CD4-positive, alpha-beta T cell treated with Interleukin-6 at 100 ng/mL for 8 hours (primary cell): ENCODE results near the gene IMP3.
"Not testable (repeated sequence)": the region's sequence is repeated elsewhere in the genome, so short reads cannot be mapped to it uniquely, and the experiment has no call there.

Experiments used
- DNase-seq: peaks from one replicate; pipeline ENCODE4 v3.0.0-alpha.2; 2020; ENCODE audit warnings: mixed read lengths, low spot score

The IMP3 gene, protein sequence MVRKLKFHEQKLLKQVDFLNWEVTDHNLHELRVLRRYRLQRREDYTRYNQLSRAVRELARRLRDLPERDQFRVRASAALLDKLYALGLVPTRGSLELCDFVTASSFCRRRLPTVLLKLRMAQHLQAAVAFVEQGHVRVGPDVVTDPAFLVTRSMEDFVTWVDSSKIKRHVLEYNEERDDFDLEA

DNA sequence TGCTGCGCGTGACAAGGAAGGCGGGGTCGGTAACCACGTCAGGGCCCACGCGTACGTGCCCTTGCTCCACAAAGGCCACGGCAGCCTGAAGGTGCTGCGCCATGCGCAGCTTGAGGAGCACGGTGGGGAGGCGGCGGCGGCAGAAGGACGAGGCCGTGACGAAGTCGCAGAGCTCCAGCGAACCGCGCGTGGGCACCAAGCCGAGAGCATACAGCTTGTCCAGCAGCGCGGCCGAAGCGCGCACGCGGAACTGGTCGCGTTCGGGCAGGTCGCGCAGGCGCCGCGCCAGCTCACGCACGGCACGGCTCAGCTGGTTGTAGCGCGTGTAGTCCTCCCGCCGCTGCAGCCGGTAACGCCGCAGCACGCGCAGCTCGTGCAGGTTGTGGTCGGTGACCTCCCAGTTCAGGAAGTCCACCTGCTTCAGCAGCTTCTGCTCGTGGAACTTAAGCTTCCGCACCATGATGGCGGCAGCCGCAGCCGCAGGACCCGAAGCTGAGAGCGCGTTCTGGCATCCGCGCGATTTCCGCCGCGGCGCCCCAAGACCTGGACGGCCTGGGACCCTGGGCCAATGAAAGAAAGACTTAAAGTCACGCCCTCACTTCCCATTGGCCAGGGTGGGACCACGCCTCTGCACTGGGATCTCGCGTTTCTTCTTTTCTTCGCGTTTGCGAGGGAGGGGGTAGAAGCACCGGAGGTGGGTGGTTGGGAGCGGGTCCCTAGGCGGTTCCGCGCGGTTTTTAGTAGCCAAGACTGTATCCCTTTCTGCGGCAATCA is at the start of gene IMP3:
Gene IMP3 (minus strand): TSS at position 516 of the 774 bp plus-strand sequence. CDS start 56 bp downstream, at position 460.
- peak; percentile 94 for DNase-seq

GRCh38 chr15:75689429-75689828 is 49.4 kb upstream of the IMP3 start:
- not testable (repeated sequence) for DNase-seq

DNA sequence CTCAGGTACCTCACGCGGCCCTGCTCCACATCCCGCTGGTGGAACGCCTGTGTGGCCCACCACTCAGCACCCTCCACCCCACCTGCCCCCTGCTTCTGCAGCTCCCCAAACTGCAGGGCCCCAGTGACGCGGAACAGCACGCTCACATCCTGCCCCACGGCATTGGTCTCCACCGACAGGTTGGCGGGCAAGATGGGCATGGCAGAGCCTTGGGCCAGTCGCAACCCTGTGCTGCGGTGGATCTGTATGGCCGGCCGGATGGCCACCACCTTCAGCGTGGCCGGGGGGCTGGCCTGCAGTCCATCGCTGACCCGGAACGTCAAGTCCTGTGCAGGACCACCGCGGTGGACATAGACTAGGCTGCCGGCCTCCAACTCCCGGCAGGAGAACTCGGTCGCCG is 48.8 kb upstream of the IMP3 start:
- DNase-seq = no peak

GRCh38 chr15:75688278-75688557 is 48.2 kb upstream of the IMP3 start:
- no peak for DNase-seq

DNA sequence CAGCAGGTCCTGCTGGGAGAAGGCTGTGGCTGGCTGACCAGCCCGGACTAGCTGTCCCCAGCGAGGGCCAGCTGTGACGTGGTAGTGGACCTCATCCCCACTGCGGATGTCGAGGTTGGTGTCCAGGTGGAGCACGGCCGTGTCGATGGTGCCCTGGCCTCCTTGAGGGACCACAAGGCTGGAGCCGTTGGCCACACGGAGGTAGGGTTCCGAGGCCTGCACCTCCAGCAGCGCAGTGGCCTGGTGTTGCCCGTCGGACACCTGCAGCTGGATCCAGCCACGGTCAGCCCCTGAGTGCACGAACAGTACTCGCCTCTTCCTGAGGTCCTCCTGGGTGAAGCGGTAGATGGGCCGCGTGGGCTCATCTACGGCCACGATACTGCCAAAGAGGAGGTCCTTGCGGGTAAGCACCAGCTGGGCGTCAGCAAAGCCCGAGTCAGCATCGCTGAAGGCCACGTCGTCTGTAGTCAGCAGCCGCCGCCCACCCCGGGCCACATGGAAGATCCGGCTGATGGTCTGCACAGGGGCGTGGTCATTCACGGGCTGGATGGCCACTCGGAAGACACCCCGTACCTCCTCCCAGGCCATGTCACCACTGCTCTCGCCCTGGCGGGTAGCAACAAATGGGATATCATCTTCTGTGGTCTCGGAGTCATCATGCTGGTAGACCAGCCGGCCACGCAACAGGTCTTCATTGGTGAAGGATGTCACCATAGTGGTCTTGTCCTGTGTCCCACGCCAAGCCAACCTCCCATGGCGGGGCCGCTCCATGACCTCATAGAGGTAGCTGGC is 47.7 kb upstream of the IMP3 start:
- no peak for DNase-seq

- peak; percentile 65 for DNase-seq
These were observed 46.2 kb upstream of the IMP3 start for GRCh38 chr15:75686212-75686642.

DNA sequence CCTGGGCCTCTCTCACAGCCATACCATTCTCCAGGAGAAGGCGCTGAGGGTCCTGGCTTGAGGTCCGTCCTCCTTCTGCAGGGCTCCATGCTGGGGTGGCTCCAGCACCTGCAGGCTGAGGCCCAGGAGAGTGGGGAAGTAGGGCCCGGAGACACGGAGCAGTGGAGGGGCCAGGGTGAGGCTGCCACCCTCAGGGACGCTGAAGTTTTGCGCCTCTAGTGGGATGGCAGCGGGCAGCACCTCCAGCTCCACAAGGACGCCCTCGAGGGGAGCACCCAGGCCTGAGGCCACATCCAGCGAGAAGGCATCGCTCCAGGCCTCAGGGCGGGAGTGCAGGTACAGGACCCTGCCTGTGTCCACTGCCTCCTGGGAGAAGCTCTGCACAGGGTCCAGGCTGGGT is 45.2 kb upstream of the IMP3 start:
- no peak for DNase-seq

DNA sequence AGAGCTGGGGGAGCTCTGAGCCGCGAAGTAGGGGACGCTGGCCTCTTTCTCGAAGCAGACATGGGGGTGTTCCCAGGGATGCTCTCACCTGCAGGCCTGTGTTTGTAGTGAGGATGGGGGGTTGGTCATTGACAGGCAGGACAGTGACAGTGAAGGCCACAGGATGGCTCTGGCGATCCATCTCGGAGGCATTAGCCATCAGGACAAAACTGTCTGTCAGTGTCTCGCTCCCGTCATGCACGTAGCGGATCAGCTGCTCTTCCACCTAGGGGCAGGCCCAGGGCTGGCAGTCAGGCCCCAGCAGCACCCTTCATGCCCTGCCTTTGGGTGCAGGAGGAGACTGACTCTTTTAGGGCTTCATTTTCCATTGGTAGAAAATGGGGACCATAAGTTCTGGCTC is 44.6 kb upstream of the IMP3 start:
- DNase-seq = no peak

- peak; percentile 42 for DNase-seq
These were observed 43.8 kb upstream of the IMP3 start for GRCh38 chr15:75683646-75684312.

DNA sequence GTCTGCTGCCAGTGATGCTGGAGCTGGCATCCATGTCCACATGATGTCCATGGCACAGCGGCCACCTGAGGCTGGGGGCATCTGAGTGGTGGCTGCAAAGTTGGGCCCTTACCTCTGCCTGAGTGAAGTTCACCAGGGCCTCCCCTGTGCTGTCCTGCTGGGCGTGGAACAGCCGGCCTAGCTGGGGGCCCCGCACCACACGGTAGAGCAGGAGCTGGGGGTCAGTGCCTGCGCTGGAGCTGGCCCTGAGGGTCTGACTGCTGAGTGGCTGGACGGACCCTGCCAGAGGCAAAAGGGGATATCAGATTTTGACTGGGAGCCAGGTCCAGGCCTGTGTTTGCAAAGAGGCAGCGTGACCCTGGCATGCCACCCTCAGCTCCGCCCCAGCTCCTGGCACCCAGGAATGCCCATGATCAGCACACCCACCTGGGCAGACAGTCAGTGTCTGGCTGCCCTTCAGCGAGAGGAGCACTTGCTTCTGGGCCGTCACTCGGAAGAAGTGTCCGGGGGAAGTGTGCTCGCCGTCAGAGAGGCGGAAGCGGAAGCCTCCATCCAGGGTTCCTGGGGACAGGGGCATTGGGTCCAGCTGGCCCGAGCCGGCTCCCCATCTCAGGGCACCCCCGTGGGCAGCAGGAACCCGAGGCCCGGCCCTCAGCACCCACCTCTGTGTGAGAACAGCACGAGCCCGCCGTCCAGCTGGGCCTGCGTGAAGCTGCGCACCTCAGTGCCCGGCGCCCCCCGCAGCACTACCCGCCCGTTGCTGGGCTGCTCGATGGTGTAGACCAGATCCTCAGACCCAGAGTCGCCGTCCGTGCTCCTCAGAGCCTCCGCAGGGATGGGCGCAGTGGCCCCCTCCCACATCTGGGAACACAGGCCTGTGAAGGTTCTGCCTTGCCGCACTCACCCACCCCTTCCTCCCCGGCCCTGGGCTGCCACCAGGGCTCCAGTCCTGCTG is 42.4 kb upstream of the IMP3 start:
- no peak for DNase-seq

GRCh38 chr15:75680007-75680789 is 40.2 kb upstream of the IMP3 start:
- DNase-seq = no peak

DNA sequence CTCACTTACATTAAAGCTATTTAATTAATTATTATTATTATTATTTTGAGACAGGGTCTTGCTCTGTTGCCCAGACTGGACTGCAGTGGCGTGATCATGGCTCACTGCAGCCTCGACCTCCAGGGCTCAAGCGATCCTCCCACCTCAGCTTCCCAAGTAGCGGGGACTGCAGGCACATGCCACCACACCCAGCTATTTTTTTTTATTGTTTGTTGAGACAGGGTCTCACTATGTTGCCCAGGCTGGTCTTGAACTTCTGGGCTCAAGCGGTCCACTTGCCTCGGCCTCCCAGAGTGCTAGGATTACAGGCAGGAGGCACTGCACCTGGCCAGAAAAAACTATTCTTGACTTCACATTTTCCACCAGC is 38.3 kb upstream of the IMP3 start:
- not testable (repeated sequence) for DNase-seq

GRCh38 chr15:75677465-75678323 is 37.7 kb upstream of the IMP3 start:
- DNase-seq = no peak

DNA sequence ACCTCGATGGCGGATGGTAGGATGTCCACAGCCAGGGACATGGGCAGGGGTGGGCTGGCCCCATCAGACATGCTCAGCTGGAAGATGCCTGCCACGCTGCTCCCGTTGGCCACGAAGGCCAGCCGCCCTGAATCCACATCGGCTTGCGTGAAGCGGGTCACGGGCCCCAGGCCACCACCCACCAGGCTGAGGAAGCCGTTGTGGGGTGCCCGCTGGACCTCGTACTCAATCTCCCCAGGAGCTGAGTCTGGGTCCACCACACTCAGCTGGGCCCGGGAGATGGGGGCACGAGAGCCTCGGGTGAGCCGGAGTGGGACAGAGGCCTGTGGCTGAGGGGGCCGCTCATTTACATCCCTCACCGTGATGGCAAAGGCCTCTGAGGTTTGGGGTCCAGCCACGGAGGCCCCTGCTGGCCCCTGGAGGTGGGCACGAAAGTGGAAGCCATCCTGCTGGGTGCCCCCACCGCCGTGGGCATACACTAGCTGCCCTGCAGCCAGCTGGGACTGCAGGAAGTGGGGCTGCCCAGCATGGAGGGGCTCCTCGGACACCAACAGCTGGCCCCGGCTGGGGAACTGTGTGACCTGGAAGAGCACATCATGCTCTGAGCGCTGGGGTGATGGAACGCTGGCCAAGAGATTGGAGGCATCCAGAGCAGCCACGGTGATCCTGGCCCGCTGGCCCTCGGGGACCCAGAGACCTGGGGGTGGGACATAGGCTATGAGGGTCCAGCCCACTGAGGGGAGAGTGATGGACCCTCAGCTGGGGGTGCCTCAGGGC is 36.9 kb upstream of the IMP3 start:
- no peak for DNase-seq

DNA sequence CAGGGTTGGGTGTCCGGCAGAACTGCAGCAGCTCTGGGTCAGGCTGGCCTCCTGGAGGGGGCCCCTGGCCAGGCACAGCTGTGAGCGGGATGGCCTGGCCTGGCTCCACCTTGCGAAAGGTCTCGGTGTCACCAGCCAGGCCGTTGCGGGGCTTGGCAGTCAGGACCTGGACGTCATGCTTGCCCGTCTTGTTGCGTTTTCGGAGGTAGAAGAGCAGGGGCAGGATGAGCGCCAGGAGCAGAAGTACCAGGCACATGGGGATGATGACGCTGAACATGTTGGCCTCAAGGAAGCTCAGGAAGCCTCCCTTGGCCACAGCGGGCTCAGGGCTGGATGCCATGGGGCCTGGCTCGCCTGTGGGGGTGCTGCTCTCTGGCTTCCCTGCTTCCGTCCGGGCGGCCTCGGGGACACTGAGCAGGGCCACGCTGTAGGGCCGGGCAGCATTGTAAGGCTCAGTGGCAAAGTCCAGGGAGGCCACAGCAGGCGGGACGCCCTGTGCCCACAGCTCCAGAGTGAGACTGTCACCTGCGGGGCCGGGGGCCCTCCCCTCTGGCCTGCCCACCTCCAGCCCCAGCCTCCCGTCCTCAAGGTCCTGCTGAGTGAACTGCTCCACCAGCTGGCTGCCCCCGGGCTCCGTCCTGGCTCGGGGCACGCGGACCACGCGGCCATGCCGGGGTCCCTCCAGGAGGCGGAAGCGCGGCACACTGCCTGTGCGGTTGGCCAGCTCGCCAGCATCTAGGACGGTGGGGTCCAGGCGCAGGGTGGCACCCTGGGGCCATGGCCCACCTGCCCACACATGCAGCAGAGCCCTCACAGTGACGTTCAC is 35.8 kb upstream of the IMP3 start:
- no peak for DNase-seq

GRCh38 chr15:75674366-75674765 is 34.3 kb upstream of the IMP3 start:
- DNase-seq = no peak

DNA sequence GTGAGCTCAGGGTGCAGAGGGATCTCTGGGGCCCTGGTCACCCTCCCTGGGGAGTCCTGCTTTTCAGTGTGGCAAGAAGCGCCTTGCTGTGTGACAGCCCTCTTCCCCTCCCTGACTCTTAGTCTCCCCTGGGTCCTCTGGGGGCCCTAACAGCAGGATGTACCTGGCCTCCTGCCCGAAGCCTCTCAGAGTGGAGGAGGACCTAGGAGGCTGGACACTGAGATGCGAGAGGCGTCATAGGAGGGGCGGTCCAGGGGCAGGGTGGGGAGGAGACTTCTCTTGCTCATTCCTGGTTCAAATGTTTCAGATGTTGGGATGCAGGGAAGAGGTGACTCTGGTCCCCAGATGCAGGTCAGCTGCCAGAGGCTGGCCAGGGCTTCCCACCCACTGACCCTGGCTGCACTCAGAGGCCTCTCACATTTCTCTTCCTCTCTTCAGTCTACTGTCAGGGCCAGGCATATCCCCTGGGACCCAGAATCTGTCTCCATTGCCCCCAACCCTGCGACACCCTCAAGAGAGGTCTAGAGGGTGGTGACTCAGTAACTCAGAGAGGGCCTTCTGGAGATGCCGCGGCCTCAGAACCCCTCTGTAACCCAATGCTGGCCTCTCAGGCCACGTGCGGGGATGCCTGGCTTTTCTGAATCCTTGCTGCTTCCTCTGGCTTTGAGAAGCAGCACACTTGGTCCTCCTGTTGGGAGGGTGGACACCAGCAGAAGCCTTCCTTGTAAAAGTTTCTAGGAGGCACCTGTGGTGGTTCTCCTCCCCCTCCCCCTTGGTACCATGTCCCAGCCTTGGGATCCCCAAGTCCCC is 33.6 kb upstream of the IMP3 start:
- no peak for DNase-seq
